G401 (cell line): ENCODE results near the gene C19orf53. TPM values are rescaled to one million over a fixed set of nuclear protein-coding genes. Genes with fewer than 3 reads are reported as not detected.
A peak's percentile ranks its signal among the peaks of the same experiment; 100 is the strongest.
"Not testable (repeated sequence)": the region's sequence is repeated elsewhere in the genome, so short reads cannot be mapped to it uniquely, and the experiment has no call there.

Source experiments
- DNase-seq: peaks from one replicate; pipeline ENCODE4 v3.0.0-alpha.2; 2015; ENCODE audit warnings: low spot score
- in situ Hi-C: cut with HindIII; loops from 2 replicates; pipeline ENCODE4 v1.10.0; 2016; ENCODE audit warnings: low sequenced_read_pairs, mixed read lengths
- total RNA-seq: library from RNA; depleted of rRNA; stranded (reverse); fragments of >200 nt; shearing (Covaris generic); gene quantifications from 2 replicates; pipeline ENCODE4 v1.2.3, GENCODE V29; 2014; rRNA removed

C19orf53 gene
- 132 and 158 TPM in 2 replicates for total RNA-seq

- in situ Hi-C loops = no loop called here
Observed at GRCh38 chr19:13774217-13775191, at the start of gene C19orf53. Gene C19orf53, plus strand, starts transcription at chr19:13774456. Its CDS starts 22 bp downstream, at chr19:13774478.

GRCh38 chr19:13726323-13726722, 47.9 kb upstream of the C19orf53 start:
- in situ Hi-C loops = no loop called here
- no peak for DNase-seq

More at GRCh38 chr19:13774217-13775191, at the start of gene C19orf53:
- DNase-seq = peak; percentile 96

DNA sequence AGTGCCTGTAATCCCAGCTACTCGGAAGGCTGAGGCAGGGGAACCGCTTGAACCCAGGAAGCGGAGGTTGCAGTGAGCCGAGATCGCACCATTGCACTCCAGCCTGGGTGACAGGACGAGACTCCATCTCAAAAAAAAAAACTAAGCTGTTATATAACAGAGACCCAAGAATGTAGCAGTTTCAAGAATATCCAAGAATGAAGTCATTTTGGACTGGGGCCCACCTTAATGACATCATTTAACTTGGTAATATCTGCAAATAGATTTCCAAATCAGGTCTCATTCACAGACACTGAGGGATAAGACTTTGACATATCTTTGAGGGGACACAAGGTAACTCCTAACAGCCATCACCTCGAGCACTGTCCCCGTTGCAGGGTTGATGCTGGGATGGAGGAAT, 46.5 kb upstream of the C19orf53 start:
- no peak for DNase-seq
- in situ Hi-C loops = no loop called here

DNA sequence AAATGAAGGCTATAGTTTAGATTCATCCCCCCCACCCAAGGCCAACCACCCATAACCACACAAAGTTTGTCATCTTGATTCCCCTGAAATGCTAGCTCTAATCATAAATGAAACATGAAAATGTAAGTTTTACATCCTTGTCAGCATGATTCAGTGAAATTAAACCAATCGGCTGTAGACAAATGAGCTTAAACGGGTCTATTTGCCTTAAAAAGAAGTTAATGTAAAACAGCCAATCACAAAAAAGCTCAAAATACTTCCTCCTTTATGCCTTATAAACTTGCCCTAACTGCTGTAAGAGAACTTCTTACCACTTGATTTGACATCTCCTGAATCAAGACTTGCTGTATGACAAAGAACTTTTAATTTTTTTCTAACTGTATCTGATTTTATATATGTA, 44.4 kb upstream of the C19orf53 start:
- DNase-seq = no peak
- in situ Hi-C loops = no loop called here

DNA sequence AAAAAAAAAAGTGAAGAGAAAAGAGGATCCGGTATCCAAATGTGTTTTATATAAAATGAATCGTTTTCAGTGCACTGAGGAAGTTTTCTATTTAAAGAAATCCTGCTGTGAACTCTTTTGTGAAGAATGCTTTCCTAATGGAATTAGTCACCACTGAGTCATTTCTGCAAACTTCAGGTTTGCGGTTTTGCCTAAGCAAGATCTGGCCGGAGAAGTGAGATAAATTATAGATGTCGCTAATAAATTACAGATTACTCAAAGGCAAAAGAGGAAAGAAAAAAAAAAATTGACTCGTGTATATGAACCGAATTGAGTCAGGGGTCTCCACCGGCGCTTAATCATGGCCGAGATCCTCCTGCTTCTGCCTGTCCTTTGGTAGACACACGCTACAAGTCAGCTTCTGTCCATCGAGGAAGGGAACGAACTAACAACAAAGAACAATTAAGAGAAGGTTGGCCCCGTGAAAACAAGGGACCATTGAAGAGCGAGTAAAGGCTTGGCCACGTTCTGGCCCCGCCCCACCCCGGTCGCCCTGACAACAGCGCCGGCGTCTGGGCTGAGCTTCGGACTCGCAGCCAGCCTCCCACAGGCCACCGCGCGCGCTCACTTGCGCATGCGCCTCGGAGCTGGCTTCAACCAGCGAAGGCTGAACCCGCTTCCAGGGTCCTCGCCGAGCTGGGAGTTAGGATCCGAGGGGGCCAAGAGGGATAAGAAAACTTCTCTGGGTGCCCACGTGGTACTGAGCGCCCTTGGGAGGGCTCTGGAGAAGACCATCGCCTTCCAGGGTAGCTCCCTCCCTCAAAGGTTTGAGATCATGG, 42.9 kb upstream of the C19orf53 start:
- in situ Hi-C loops = no loop called here
- DNase-seq = peak; percentile 93

GRCh38 chr19:13732337-13732736, 41.9 kb upstream of the C19orf53 start:
- in situ Hi-C loops = no loop called here
- DNase-seq = no peak

- in situ Hi-C loops = no loop called here
- no peak for DNase-seq
Observed at GRCh38 chr19:13734751-13735150, 39.5 kb upstream of the C19orf53 start.

DNA sequence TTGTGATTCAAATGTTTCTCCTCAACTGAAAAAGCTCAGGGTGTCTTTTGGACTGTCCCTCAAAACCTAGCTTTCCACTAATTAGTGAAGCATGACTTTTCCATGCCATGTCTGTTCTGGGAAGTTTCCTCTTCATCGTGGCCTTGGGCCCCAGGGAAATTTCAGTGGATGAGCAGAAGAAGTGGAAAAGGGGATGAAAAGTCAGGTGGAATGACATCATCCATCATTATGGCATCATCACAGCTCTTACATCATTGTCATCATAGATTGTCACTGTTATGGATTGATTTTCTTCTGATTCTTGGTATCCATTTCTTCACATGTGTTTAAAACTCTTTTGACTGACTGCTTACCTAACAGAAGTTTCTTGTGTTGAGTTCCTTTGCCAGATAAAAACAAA, 36.2 kb upstream of the C19orf53 start:
- in situ Hi-C loops = no loop called here
- no peak for DNase-seq

GRCh38 chr19:13741893-13742292, 32.4 kb upstream of the C19orf53 start:
- no peak for DNase-seq
- in situ Hi-C loops = no loop called here

DNA sequence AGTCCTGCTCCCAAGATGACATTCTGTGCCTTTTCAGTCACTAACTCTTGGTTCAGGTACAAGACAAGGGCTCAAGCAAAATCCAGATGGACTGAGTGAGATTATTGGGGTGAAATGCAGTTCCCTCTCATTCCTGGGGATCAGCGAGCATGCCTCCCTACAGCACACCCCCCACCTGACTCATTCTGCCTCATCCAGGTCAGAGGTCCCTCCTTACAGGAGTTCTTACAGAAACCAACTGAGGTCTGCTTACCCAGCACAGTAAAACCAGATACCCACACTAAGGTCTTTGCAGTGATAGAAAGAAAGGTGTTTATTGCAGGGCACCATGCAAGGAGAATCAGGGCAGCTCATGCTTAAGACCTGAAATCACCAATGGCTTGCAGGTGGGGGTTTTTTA, 31.5 kb upstream of the C19orf53 start:
- in situ Hi-C loops = no loop called here
- no peak for DNase-seq

- in situ Hi-C loops = no loop called here
- DNase-seq = no peak
Observed at GRCh38 chr19:13744174-13744573, 30.1 kb upstream of the C19orf53 start.

GRCh38 chr19:13747098-13747453, 27.2 kb upstream of the C19orf53 start:
- DNase-seq = no peak
- in situ Hi-C loops = no loop called here

DNA sequence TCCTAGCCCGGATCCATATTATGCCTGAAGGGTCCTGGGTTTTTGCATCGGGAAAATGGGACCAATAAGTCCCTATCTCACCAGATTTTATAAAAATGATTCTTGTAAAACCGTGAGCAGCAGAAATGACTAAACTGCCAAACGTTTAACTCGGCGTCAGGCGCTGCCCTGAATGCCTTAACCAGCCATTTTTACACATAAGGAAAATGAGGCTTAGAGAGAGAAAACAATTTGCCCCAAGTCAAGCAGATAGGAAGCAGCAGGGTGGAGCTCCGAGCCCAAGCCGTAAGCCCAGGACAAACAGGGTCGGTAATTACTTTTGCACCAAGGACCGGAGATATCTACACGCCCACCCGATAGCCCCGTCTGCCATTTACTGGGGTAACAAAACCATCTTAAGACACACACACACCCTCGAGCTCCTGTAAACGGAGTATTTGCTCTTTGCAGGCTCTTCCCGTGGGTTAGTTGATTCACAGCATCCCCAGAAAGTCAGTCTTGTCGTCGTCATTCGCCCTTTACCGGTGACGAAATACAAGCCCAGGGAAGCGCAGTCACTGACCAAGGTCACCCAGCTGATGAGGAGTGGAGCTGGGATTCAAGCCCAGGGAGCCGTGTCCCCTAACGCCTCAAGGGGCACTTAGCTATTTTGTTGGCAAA, 26.0 kb upstream of the C19orf53 start:
- in situ Hi-C loops = no loop called here
- no peak for DNase-seq

DNA sequence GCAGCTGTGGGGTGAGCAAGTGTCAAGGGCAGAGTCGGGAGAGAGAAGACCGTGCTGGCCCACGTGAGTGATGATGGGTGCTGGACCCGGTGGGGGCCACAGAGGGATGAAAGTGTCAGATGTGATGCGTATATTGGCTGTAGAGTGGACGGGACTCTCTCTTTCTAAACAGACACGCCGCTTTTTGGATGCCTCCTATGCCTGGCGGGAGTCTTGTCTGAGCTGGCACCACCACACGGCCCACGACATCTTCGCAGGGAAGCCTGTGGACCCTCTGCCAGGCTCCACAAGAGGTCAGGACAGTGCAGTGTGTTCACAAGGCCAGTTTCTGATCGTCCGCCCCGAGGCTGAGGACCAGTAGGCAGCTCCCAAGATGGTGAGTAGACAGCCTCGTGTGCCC, 22.8 kb upstream of the C19orf53 start:
- in situ Hi-C loops = no loop called here
- DNase-seq = no peak

- in situ Hi-C loops, DNase-seq: not testable (repeated sequence)
Observed at GRCh38 chr19:13753622-13754021, 20.6 kb upstream of the C19orf53 start.

- in situ Hi-C loops = no loop called here
- no peak for DNase-seq
Observed at GRCh38 chr19:13756210-13756609, 18.0 kb upstream of the C19orf53 start.

- in situ Hi-C loops = no loop called here
- DNase-seq = no peak
Observed at GRCh38 chr19:13757805-13758772, 16.2 kb upstream of the C19orf53 start.

- DNase-seq = no peak
- in situ Hi-C loops = no loop called here
Observed at GRCh38 chr19:13758795-13759194, 15.5 kb upstream of the C19orf53 start.

DNA sequence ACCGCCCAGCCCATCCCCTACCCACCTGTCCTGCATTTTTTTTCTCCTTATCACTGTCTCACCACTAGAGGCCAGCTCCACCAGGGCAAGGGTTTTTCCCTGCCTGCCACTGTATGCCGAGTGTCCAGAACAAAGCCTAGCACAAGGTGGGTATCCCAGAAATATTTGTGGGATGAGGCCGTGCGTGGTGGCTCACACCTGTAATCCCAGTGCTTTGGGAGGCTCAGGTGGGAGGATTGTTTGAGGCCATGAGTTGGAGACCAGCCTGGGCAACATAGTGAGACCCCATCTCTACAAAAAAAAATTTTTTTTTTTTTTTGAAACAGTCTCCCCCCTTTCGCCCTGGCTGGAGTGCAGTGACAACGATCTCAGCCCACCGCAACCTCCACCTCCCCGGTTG, 12.8 kb upstream of the C19orf53 start:
- no peak for DNase-seq
- in situ Hi-C loops = no loop called here
